GM19043 (cell line): ENCODE data around the gene MAGI1.
"Not testable (repeated sequence)": the region's sequence is repeated elsewhere in the genome, so short reads cannot be mapped to it uniquely, and the experiment has no call there.

Experiments
- ATAC-seq: cut with Tn5 transposase; IDR thresholded peaks from one replicate; pipeline ENCODE4 v1.9.1; 2021; ENCODE audit warnings: low read depth; ENCODE audit not compliant: unreplicated experiment

MAGI1 gene

GRCh38 chr3:66041116-66041515 is 2.4 kb upstream of the MAGI1 start:
- ATAC-seq, result no peak

GRCh38 chr3:66039590-66039887 is 821 bp upstream of the MAGI1 start:
- ATAC-seq, result no peak

GRCh38 chr3:66038384-66038725 is 363 bp downstream of the MAGI1 start:
- peak; percentile 23 for ATAC-seq

GRCh38 chr3:66037986-66038369 is 740 bp downstream of the MAGI1 start:
- ATAC-seq, result no peak

GRCh38 chr3:66037330-66037985 is 1.3 kb downstream of the MAGI1 start:
- ATAC-seq, result no peak

- ATAC-seq, result no peak
Observed at GRCh38 chr3:66036586-66037148, 2.1 kb downstream of the MAGI1 start.

- no peak for ATAC-seq
Observed at GRCh38 chr3:66035763-66036477, 2.8 kb downstream of the MAGI1 start.

GRCh38 chr3:66033241-66034138 is 5.2 kb downstream of the MAGI1 start:
- no peak for ATAC-seq

GRCh38 chr3:66031102-66031698 is 7.5 kb downstream of the MAGI1 start:
- no peak for ATAC-seq

- no peak for ATAC-seq
Observed at GRCh38 chr3:66029443-66029842, 9.3 kb downstream of the MAGI1 start.

GRCh38 chr3:66029014-66029413 is 9.7 kb downstream of the MAGI1 start:
- no peak for ATAC-seq

GRCh38 chr3:66028457-66028856 is 10.3 kb downstream of the MAGI1 start:
- no peak for ATAC-seq

- ATAC-seq, result not testable (repeated sequence)
Observed at GRCh38 chr3:66027099-66027498, 11.6 kb downstream of the MAGI1 start.

- no peak for ATAC-seq
Observed at GRCh38 chr3:66023738-66024385, 14.9 kb downstream of the MAGI1 start.

- ATAC-seq, result no peak
Observed at GRCh38 chr3:66023229-66023628, 15.5 kb downstream of the MAGI1 start.

GRCh38 chr3:66021731-66022131 is 17.0 kb downstream of the MAGI1 start:
- ATAC-seq, result no peak

- ATAC-seq, result no peak
Observed at GRCh38 chr3:66019896-66020295, 18.8 kb downstream of the MAGI1 start.

GRCh38 chr3:66018057-66019033 is 20.4 kb downstream of the MAGI1 start:
- ATAC-seq, result no peak

- ATAC-seq, result no peak
Observed at GRCh38 chr3:66017591-66017990, 21.1 kb downstream of the MAGI1 start.
